Lower lobe of right lung (tissue), 2 donors: ENCODE results near the gene NKX1-1. TPM values are rescaled to one million over a fixed set of nuclear protein-coding genes. Genes with fewer than 3 reads are reported as not detected.

Source experiments
- ATAC-seq, 2 donors: fragments of 200-7000 bp; cut with Tn5 transposase; one replicate each; pipeline ENCODE4 v1.9.1; 2020 to 2022; ENCODE audit warnings: mild to moderate bottlenecking in 2 of 2, moderate library complexity in 2 of 2
- DNase-seq: peaks from one replicate; pipeline ENCODE4 v3.0.0-alpha.2; 2020
- H3K27ac ChIP-seq: fragments of 200-600 bp; one replicate; pipeline ENCODE4 v1.8.0; 2022
- H3K27me3 ChIP-seq: fragments of 200-600 bp; one replicate; pipeline ENCODE4 v1.8.0; 2022; ENCODE audit warnings: low read depth
- H3K36me3 ChIP-seq: fragments of 200-600 bp; one replicate; pipeline ENCODE4 v1.8.0; 2022; ENCODE audit warnings: mild to moderate bottlenecking
- H3K4me1 ChIP-seq: fragments of 200-600 bp; one replicate; pipeline ENCODE4 v1.8.0; 2022
- H3K4me3 ChIP-seq: fragments of 200-600 bp; one replicate; pipeline ENCODE4 v1.8.0; 2022; ENCODE audit warnings: mild to moderate bottlenecking
- H3K9me3 ChIP-seq: fragments of 200-600 bp; one replicate; pipeline ENCODE4 v1.8.0; 2022
- CTCF ChIP-seq: fragments of 200-600 bp; IDR thresholded peaks from one replicate; pipeline ENCODE4 v1.8.0; 2022; ENCODE audit warnings: antibody characterized with exemption, mild to moderate bottlenecking
- intact Hi-C: fragments of 100-400 bp; cut with DNase I; formaldehyde crosslinking; loops from one replicate; pipeline ENCODE4 v1.11.0; 2022
- total RNA-seq: library from RNA; stranded (reverse); fragmentation: NEBNext Ultra II Directional; extraction: Animal tissue kit (Norgen Biotek cat#: 25700); gene quantifications from one replicate; pipeline ENCODE4 v1.2.1, GENCODE V29; 2021
- donor health status: DM: no; HTN: yes; CAD: no; lungs with severe emphysema.

Gene NKX1-1
- total RNA-seq, 1 donor from 2014 or later = not detected

GRCh38 chr4:1376841-1377605 is 29.2 kb downstream of the NKX1-1 start:
- DNase-seq (peak; percentile 34), ATAC-seq (no peak)
- no peaks in the 10 kb centered on the region for H3K9me3 ChIP-seq
- peaks cover 64% of the 10 kb centered on the region for H3K36me3 ChIP-seq
- no peak overlapping the region for H3K4me3 ChIP-seq
- no peak overlapping the region for H3K27ac ChIP-seq
- no peaks in the 10 kb centered on the region for H3K4me1 ChIP-seq
- no peaks in the 10 kb centered on the region for H3K27me3 ChIP-seq
- TF ChIP-seq CTCF = no peak
- intact Hi-C loops = no loop called here

GRCh38 chr4:1376391-1376840 is 29.8 kb downstream of the NKX1-1 start:
- no peaks in the 10 kb centered on the region for H3K9me3 ChIP-seq
- DNase-seq (peak; percentile 32), ATAC-seq (no peak)
- no peaks in the 10 kb centered on the region for H3K27me3 ChIP-seq
- no peak for TF ChIP-seq CTCF
- intact Hi-C loops = no loop called here
- peaks cover 66% of the 10 kb centered on the region for H3K36me3 ChIP-seq
- no peaks in the 10 kb centered on the region for H3K4me1 ChIP-seq
- no peak overlapping the region for H3K4me3 ChIP-seq
- no peak overlapping the region for H3K27ac ChIP-seq

GRCh38 chr4:1375761-1376322 is 30.4 kb downstream of the NKX1-1 start:
- intact Hi-C loops = no loop called here
- H3K4me1 ChIP-seq = no peaks in the 10 kb centered on the region
- ATAC-seq = no peak
- peaks cover 62% of the 10 kb centered on the region for H3K36me3 ChIP-seq
- H3K4me3 ChIP-seq = no peak overlapping the region
- peak; percentile 28 for DNase-seq
- TF ChIP-seq CTCF = no peak
- H3K27me3 ChIP-seq = no peaks in the 10 kb centered on the region
- H3K9me3 ChIP-seq = no peaks in the 10 kb centered on the region
- no peak overlapping the region for H3K27ac ChIP-seq

- peak; percentile 33 for DNase-seq
- Histone ChIP-seq H3K4me3 (no peak overlapping the region), H3K27ac (no peak overlapping the region), H3K27me3 (no peaks in the 10 kb centered on the region), H3K9me3 (no peaks in the 10 kb centered on the region), H3K4me1 (no peaks in the 10 kb centered on the region), H3K36me3 (peaks cover 65% of the 10 kb centered on the region)
- no peak for TF ChIP-seq CTCF
- no peak for ATAC-seq
- intact Hi-C loops = no loop called here
Observed at GRCh38 chr4:1375051-1375721, 31.1 kb downstream of the NKX1-1 start.

GRCh38 chr4:1374706-1375045 is 31.6 kb downstream of the NKX1-1 start:
- H3K36me3 ChIP-seq = peaks cover 65% of the 10 kb centered on the region
- intact Hi-C loops = no loop called here
- no peak for ATAC-seq

More at GRCh38 chr4:1374706-1375045, 31.6 kb downstream of the NKX1-1 start:
- Histone ChIP-seq H3K27me3 (no peaks in the 10 kb centered on the region), H3K9me3 (no peaks in the 10 kb centered on the region), H3K4me3 (no peak overlapping the region), H3K4me1 (no peaks in the 10 kb centered on the region), H3K27ac (no peak overlapping the region)
- no peak for TF ChIP-seq CTCF
- DNase-seq = peak; percentile 32
